HepG2 (cell line): ENCODE measurements around the gene DYNLT5. TPM values are rescaled to one million over a fixed set of nuclear protein-coding genes. Genes with fewer than 3 reads are reported as not detected.
"Not testable (repeated sequence)": the region's sequence is repeated elsewhere in the genome, so short reads cannot be mapped to it uniquely, and the experiment has no call there.

Experiments used
- ATAC-seq: fragments of 200-7000 bp; cut with Tn5 transposase; 3 replicates; pipeline ENCODE4 v1.9.1; 2020; ENCODE audit warnings: mild to moderate bottlenecking, moderate library complexity
- BruUV-seq: library from RNA; stranded (reverse); fragments of 400-500 nt; replicated peaks from 2 replicates; lab custom pipeline; 2021; lab: Mats Ljungman, UMichigan
- CTCF ChIA-PET: fragments of 300-600 bp; formaldehyde crosslinking; extraction: SDS; loops from one replicate; lab custom pipeline; 2021; ENCODE audit warnings: low total read pairs, inconsistent platforms, low intra/inter-chr PET ratio; lab: Yijun Ruan, JAX
- POLR2A ChIA-PET: fragments of 350-600 bp; sonication (Branson Sonifier 250); formaldehyde crosslinking; loops from one replicate; lab custom pipeline; 2020; ENCODE audit warnings: antibody characterized with exemption, inconsistent platforms; lab: Yijun Ruan, JAX
- DNase-seq: peaks from one replicate; pipeline ENCODE4 v3.0.0-alpha.2; 2015; ENCODE audit warnings: low spot score
- FAIRE-seq: peaks from 3 replicates; lab custom pipeline; 2011; peaks lifted over from hg19 to GRCh38; lab: Jason Lieb, UNC
- H2AFZ ChIP-seq: one replicate; pipeline ENCODE4 v1.6.1; 2011; ENCODE audit warnings: low read length, inconsistent platforms
- H3K27ac ChIP-seq: fragments of 300-600 bp; 3 replicates; pipeline ENCODE4 v1.8.0; 2011; ENCODE audit warnings: mixed run types, mild to moderate bottlenecking, mixed read lengths, low read length, inconsistent platforms; ENCODE audit not compliant: insufficient read depth; ENCODE audit errors: extremely low read length
- H3K27me3 ChIP-seq, 2 experiments: fragments of 200-600 bp in 1 of 2; 2 replicates in 1 of 2; 3 replicates in 1 of 2; pipeline versions ENCODE4 v1.6.0 to v1.8.0; 2011; ENCODE audit warnings: low read length in 2 of 2, mild to moderate bottlenecking in 2 of 2, moderate library complexity in 2 of 2, inconsistent platforms in 1 of 2; ENCODE audit not compliant: insufficient read depth in 2 of 2, control insufficient read depth in 1 of 2
- H3K36me3 ChIP-seq, 2 experiments: fragments of 200-600 bp in 1 of 2; replicated peaks in 1 of 2; 2 replicates in 1 of 2; 3 replicates in 1 of 2; pipeline versions ENCODE4 v1.5.1 to v1.8.0; 2011; ENCODE audit warnings: low read length in 2 of 2, inconsistent platforms in 1 of 2; ENCODE audit not compliant: insufficient read depth in 2 of 2, control insufficient read depth in 1 of 2
- H3K4me1 ChIP-seq: 2 replicates; pipeline ENCODE4 v1.5.1; 2012; ENCODE audit warnings: low read length, inconsistent platforms; ENCODE audit not compliant: insufficient read depth
- H3K4me2 ChIP-seq: 2 replicates; pipeline ENCODE4 v1.6.0; 2011; ENCODE audit warnings: low read depth, low read length, inconsistent platforms
- H3K4me3 ChIP-seq, 3 experiments: fragments of 200-600 bp in 1 of 3; sonication (generic), shearing (Covaris generic) in 1 of 3; replicated peaks in 1 of 3; 2 replicates each; pipeline ENCODE4 v1.5.1; 2011 to 2016; ENCODE audit warnings: low read length in 3 of 3, inconsistent platforms in 2 of 3, low read depth in 2 of 3, mild to moderate bottlenecking in 2 of 3, control low read depth in 1 of 3, mixed read lengths in 1 of 3; ENCODE audit not compliant: insufficient read depth in 1 of 3
- H3K79me2 ChIP-seq: one replicate; pipeline ENCODE4 v1.6.1; 2011; ENCODE audit warnings: low read length, inconsistent platforms; ENCODE audit not compliant: insufficient read depth
- H3K9ac ChIP-seq: 2 replicates; pipeline ENCODE4 v1.6.0; 2011; ENCODE audit warnings: mild to moderate bottlenecking, low read depth, low read length, inconsistent platforms; ENCODE audit not compliant: insufficient read depth
- H3K9me3 ChIP-seq: 2 replicates; pipeline ENCODE4 v1.5.1; 2012; ENCODE audit warnings: mild to moderate bottlenecking, low read length
- H4K20me1 ChIP-seq: 2 replicates; pipeline ENCODE4 v1.6.0; 2011; ENCODE audit warnings: inconsistent platforms, mild to moderate bottlenecking, low read length, moderate library complexity; ENCODE audit not compliant: insufficient read depth
- DRAP1 ChIP-seq: IDR thresholded peaks from 2 replicates; pipeline ENCODE4 v1.6.1; 2016; ENCODE audit warnings: missing genetic modification reagents, missing compliant biosample characterization
- ETS1 ChIP-seq: sonication (generic); formaldehyde crosslinking; IDR thresholded peaks from 2 replicates; pipeline ENCODE4 v1.4.0; 2020; ENCODE audit warnings: missing genetic modification reagents
- JUN ChIP-seq: sonication (generic); formaldehyde crosslinking; IDR thresholded peaks from 2 replicates; pipeline ENCODE4 v1.4.0; 2020; ENCODE audit warnings: mild to moderate bottlenecking, missing genetic modification reagents
- KAT7 ChIP-seq: IDR thresholded peaks from 2 replicates; pipeline ENCODE4 v1.6.1; 2018; ENCODE audit warnings: borderline replicate concordance, missing compliant biosample characterization
- REL ChIP-seq: sonication (generic); formaldehyde crosslinking; conservative IDR thresholded peaks from 2 replicates; pipeline ENCODE4 v1.8.0; 2022; ENCODE audit warnings: mild to moderate bottlenecking, missing genetic modification reagents, moderate library complexity
- RXRB ChIP-seq: IDR thresholded peaks from 2 replicates; pipeline ENCODE4 v1.6.1; 2016; ENCODE audit warnings: borderline replicate concordance, missing genetic modification reagents, missing compliant biosample characterization
- SIN3A ChIP-seq: IDR thresholded peaks from 2 replicates; pipeline ENCODE4 v1.6.1; 2011; ENCODE audit warnings: low read depth, mild to moderate bottlenecking, control low read depth, low read length, borderline replicate concordance
- SP5 ChIP-seq: IDR thresholded peaks from 2 replicates; pipeline ENCODE4 v1.6.1; 2016; ENCODE audit warnings: low read depth, borderline replicate concordance
- TBL1XR1 ChIP-seq: fragments of 150-350 bp; IDR thresholded peaks from 2 replicates; pipeline ENCODE4 v1.6.1; 2014; ENCODE audit warnings: borderline replicate concordance, low read length; ENCODE audit not compliant: partially characterized antibody
- ZBTB8A ChIP-seq: sonication (generic); formaldehyde crosslinking; IDR thresholded peaks from 2 replicates; pipeline ENCODE4 v1.4.0; 2020; ENCODE audit warnings: mild to moderate bottlenecking, low read depth, missing genetic modification reagents, borderline replicate concordance
- ZNF484 ChIP-seq: sonication (generic); formaldehyde crosslinking; IDR thresholded peaks from 2 replicates; pipeline ENCODE4 v1.5.1; 2020; ENCODE audit warnings: mild to moderate bottlenecking, low read depth, missing genetic modification reagents, borderline replicate concordance
- WGBS: methylation state at CpG from one replicate; pipeline ENCODE4 v1.1.6; 2017; ENCODE audit warnings: low lambda C conversion rate; 5-methylcytosine and 5-hydroxymethylcytosine counted together
- in situ Hi-C: cut with HindIII; loops from 2 replicates; pipeline ENCODE4 v1.10.0; 2017; ENCODE audit warnings: low pct_unique_long_range_greater_than_20kb; ENCODE audit not compliant: extremely low pct_ligation_motif_present
- intact Hi-C: fragments of 100-400 bp; cut with micrococcal nuclease; formaldehyde crosslinking; loops from one replicate; pipeline ENCODE4 v1.10.0; 2022; ENCODE audit not compliant: unreplicated experiment
- polyA plus RNA-seq, 8 experiments: library from polyadenylated mRNA; depleted of rRNA in 3 of 8; stranded (reverse) in 7 of 8; unstranded in 1 of 8; fragments of >200 nt; fragmentation: Illumina TruSeq in 4 of 8; extraction: Trizol in 4 of 8; gene quantifications; 2 replicates each; pipeline versions ENCODE4 v1.2.1 to v1.2.3, GENCODE V29; 2011 to 2016; ENCODE audit warnings: low read depth in 4 of 8, missing spikeins in 1 of 8, mixed read lengths in 1 of 8; ENCODE audit not compliant: insufficient read depth in 1 of 8
- total RNA-seq, 5 experiments: library from RNA; depleted of rRNA; stranded (reverse); fragments of >200 nt; fragmentation: Illumina TruSeq; extraction: Trizol; gene quantifications; 2 replicates each; pipeline ENCODE4 v1.2.3, GENCODE V29; 2016; ENCODE audit warnings: low read depth in 1 of 5

Gene DYNLT5
- total and polyA plus RNA-seq, 2 of the 13 experiments (the other 11 are each of a cell fraction or from before 2014, with no cell fraction given) = not detected

GRCh38 chr1:66734531-66734930, 17.7 kb upstream of the DYNLT5 start:
- intact Hi-C loops, H3K4me2 ChIP-seq, H4K20me1 ChIP-seq, H3K4me3 ChIP-seq, H2AFZ ChIP-seq, BruUV-seq, FAIRE-seq, DNase-seq, CTCF ChIA-PET, POLR2A ChIA-PET, H3K27me3 ChIP-seq, H3K9me3 ChIP-seq, H3K9ac ChIP-seq, ATAC-seq, H3K79me2 ChIP-seq, H3K36me3 ChIP-seq, H3K4me1 ChIP-seq, H3K27ac ChIP-seq: not testable (repeated sequence)
- in situ Hi-C loops = loop anchor here (25.0 kb wide), 1 partner anchor 772 kb away; no protein-coding TSS in a partner anchor
- WGBS = 32% methylated on average over 6 of the region's 6 CpGs

GRCh38 chr1:66737836-66738235, 14.4 kb upstream of the DYNLT5 start:
- no peaks in the 10 kb centered on the region for H3K4me1 ChIP-seq
- in situ Hi-C loops = loop anchor here (25.0 kb wide), 1 partner anchor 776 kb away; no protein-coding TSS in a partner anchor
- H3K9me3 ChIP-seq = no peaks in the 10 kb centered on the region
- TF ChIP-seq ETS1 (CRISPR knock-in tag) (no peak), JUN (CRISPR knock-in tag) (no peak), KAT7 (CRISPR knock-in tag) (no peak), ZBTB8A (no peak), SIN3A (no peak), DRAP1 (CRISPR knock-in tag) (no peak), ZNF484 (no peak), REL (CRISPR knock-in tag) (no peak), RXRB (no peak), SP5 (CRISPR knock-in tag) (no peak), TBL1XR1 (no peak)
- TF ChIP-seq, all 625 proteins: peak for 0
- no peak overlapping the region for H3K9ac ChIP-seq
- no peak for ATAC-seq
- WGBS = 10% methylated on average over 2 of the region's 2 CpGs
- H3K27me3 ChIP-seq = no peaks in the 10 kb centered on the region
- ChIA-PET POLR2A (no interaction called here), CTCF (no interaction called here)
- H2AFZ ChIP-seq = no peak overlapping the region
- no peak overlapping the region for H3K4me3 ChIP-seq
- DNase-seq = no peak
- no peaks in the 10 kb centered on the region for H4K20me1 ChIP-seq
- BruUV-seq = no TSS peak
- no peak for FAIRE-seq
- H3K27ac ChIP-seq = no peak overlapping the region
- no peaks in the 10 kb centered on the region for H3K36me3 ChIP-seq
- intact Hi-C loops = no loop called here
- no peak overlapping the region for H3K4me2 ChIP-seq
- H3K79me2 ChIP-seq = no peaks in the 10 kb centered on the region
